Vagina (tissue), 2 donors: ENCODE data around the gene AFAP1. TPM values are rescaled to one million over a fixed set of nuclear protein-coding genes. Genes with fewer than 3 reads are reported as not detected.

Experiments
- DNase-seq, 2 donors: peaks; one replicate each; pipeline ENCODE4 v3.0.0-alpha.2; 2017; ENCODE audit errors: extremely low spot score in 2 of 2
- H3K27ac ChIP-seq: fragments of 200-600 bp; sonication (generic); one replicate; pipeline ENCODE4 v1.5.1; 2019
- H3K27me3 ChIP-seq: fragments of 200-600 bp; sonication (generic); one replicate; pipeline ENCODE4 v1.5.1; 2019
- H3K36me3 ChIP-seq, 2 donors: fragments of 200-600 bp; sonication (generic); one replicate each; pipeline ENCODE4 v1.5.1; 2017 to 2019
- H3K4me1 ChIP-seq: fragments of 200-600 bp; sonication (generic); one replicate; pipeline ENCODE4 v1.5.1; 2019
- H3K4me3 ChIP-seq, 2 donors: fragments of 200-600 bp; sonication (generic); 1 replicate in 1 of 2; 2 replicates in 1 of 2; pipeline ENCODE4 v1.5.1; 2016 to 2019
- H3K9me3 ChIP-seq: fragments of 200-600 bp; sonication (generic); one replicate; pipeline ENCODE4 v1.5.1; 2019
- CTCF ChIP-seq, 3 experiments: fragments of 450-650 bp in 2 of 3; fragments of 200-600 bp in 1 of 3; sonication (generic) in 1 of 3; IDR thresholded peaks; one replicate each; pipeline ENCODE4 v1.5.1; 2017 to 2019; ENCODE audit warnings: antibody characterized with exemption in 3 of 3, mild to moderate bottlenecking in 2 of 3, moderate library complexity in 2 of 3
- POLR2A ChIP-seq, 2 donors: fragments of 450-650 bp; IDR thresholded peaks; one replicate each; pipeline ENCODE4 v1.6.1; 2017; ENCODE audit warnings: antibody characterized with exemption in 2 of 2, mild to moderate bottlenecking in 2 of 2, moderate library complexity in 2 of 2
- POLR2AphosphoS5 ChIP-seq, 2 donors: sonication (generic); formaldehyde crosslinking; IDR thresholded peaks; one replicate each; pipeline ENCODE4 v1.9.0; 2017; ENCODE audit warnings: antibody characterized with exemption in 2 of 2, mild to moderate bottlenecking in 2 of 2, low read depth in 1 of 2; ENCODE audit not compliant: insufficient read depth in 1 of 2
- intact Hi-C: fragments of 100-400 bp; cut with DNase I; formaldehyde crosslinking; loops from one replicate; pipeline ENCODE4 v1.15.1; 2023
- total RNA-seq: library from RNA; depleted of rRNA; stranded (reverse); fragments of >200 nt; gene quantifications from one replicate; pipeline ENCODE4 v1.2.3, GENCODE V29; 2016

AFAP1 gene
- total RNA-seq, 1 donor from 2014 or later: 20.4 TPM

- no peak for TF ChIP-seq POLR2AphosphoS5 (IDR thresholded peaks at IDR 0.05; ENCODE audit: insufficient read depth in 1 of 2, low read depth in 1 of 2)
- TF ChIP-seq CTCF (IDR thresholded peaks at IDR 0.05): no peak
- no peak for TF ChIP-seq POLR2A (IDR thresholded peaks at IDR 0.05)
- H3K4me3 ChIP-seq: no peak overlapping the region
- intact Hi-C loops: no loop called here
- H3K9me3 ChIP-seq: no peaks in the 10 kb centered on the region
- H3K27ac ChIP-seq: no peak overlapping the region
- H3K27me3 ChIP-seq: no peaks in the 10 kb centered on the region
- peaks cover 30% of the 10 kb centered on the region for H3K4me1 ChIP-seq
- H3K36me3 ChIP-seq: no peaks in the 10 kb centered on the region
- DNase-seq: no peak
Measured at GRCh38 chr4:7893539-7893938, 46.1 kb downstream of the AFAP1 start.

GRCh38 chr4:7892212-7893019 is 47.2 kb downstream of the AFAP1 start:
- H3K4me3 ChIP-seq: no peak overlapping the region
- H3K4me1 ChIP-seq: peaks cover 37% of the 10 kb centered on the region
- TF ChIP-seq POLR2A (IDR thresholded peaks at IDR 0.05): no peak
- TF ChIP-seq CTCF (IDR thresholded peaks at IDR 0.05): no peak
- TF ChIP-seq POLR2AphosphoS5 (IDR thresholded peaks at IDR 0.05; ENCODE audit: insufficient read depth in 1 of 2, low read depth in 1 of 2): no peak
- DNase-seq: no peak
- no peaks in the 10 kb centered on the region for H3K27me3 ChIP-seq
- no peaks in the 10 kb centered on the region for H3K36me3 ChIP-seq
- H3K27ac ChIP-seq: peak overlapping the region; percentile 20
- no peaks in the 10 kb centered on the region for H3K9me3 ChIP-seq
- intact Hi-C loops: no loop called here

DNA sequence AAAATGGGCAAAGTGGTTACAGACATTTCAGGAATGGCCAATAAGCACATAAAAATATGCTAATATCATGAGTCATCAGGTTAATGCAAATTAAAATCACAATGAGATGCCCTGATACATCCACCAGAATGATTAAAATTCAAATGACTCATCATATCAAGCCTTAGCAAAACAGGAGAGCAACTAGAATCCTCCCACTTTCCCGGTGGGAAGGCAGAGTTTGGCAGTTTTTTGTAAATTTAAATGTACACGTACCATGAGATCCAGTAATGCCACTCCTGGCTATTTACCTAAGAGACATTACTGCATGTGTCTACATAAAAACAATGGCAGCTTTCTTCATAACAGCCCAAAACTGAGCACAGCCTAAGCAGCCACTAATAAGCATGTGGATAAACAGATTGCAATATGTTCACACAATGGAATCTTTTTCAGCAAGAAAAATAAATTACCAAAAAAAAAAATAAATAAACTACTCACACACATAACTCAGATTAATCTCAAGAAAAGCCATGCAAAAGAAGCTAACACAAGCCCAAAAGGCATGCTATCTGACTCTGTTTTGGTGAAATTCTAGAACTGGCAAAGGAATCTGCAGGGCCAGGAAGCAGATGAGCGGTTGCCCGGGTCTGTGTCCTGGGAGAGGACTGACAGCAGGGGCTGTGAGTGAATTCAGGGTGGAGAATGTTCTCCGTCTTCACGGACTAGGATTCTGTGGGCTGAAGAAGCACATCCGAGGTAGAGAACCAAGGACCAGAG is 48.8 kb downstream of the AFAP1 start:
- intact Hi-C loops: no loop called here
- Histone ChIP-seq H3K27ac (no peak overlapping the region), H3K4me1 (peaks cover 51% of the 10 kb centered on the region)

DNA sequence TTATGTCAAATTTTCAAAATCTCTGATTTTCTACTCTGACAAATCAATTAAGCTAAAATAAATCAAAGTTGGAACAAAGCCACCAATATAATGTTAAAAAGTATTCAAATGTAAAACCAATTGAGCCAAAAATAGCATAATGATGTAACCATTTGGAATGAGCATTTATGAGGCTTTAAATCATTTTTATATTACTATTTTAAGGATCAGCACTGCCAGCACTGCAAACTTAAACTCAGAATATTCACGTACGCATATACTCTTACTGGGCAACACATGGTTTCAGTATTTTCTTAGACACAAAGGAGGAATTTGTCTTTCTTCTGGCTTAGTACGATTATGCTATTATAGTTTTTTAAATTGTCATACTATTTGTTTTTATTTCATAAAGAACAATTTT is 52.2 kb downstream of the AFAP1 start:
- H3K27me3 ChIP-seq: no peaks in the 10 kb centered on the region
- H3K27ac ChIP-seq: peak overlapping the region; percentile 36
- no peaks in the 10 kb centered on the region for H3K36me3 ChIP-seq
- no peak overlapping the region for H3K4me3 ChIP-seq
- DNase-seq: no peak
- TF ChIP-seq POLR2A (IDR thresholded peaks at IDR 0.05): no peak
- TF ChIP-seq POLR2AphosphoS5 (IDR thresholded peaks at IDR 0.05; ENCODE audit: insufficient read depth in 1 of 2, low read depth in 1 of 2): peak in 1 of 2 donors; percentile 53
- peaks cover 49% of the 10 kb centered on the region for H3K4me1 ChIP-seq
- intact Hi-C loops: no loop called here
- no peaks in the 10 kb centered on the region for H3K9me3 ChIP-seq

More for the DNA sequence above, 48.8 kb downstream of the AFAP1 start:
- Histone ChIP-seq H3K4me3 (no peak overlapping the region), H3K36me3 (no peaks in the 10 kb centered on the region), H3K27me3 (no peaks in the 10 kb centered on the region), H3K9me3 (no peaks in the 10 kb centered on the region)
- no peak for TF ChIP-seq CTCF (IDR thresholded peaks at IDR 0.05)
- TF ChIP-seq POLR2A (IDR thresholded peaks at IDR 0.05): no peak
- no peak for TF ChIP-seq POLR2AphosphoS5 (IDR thresholded peaks at IDR 0.05; ENCODE audit: insufficient read depth in 1 of 2, low read depth in 1 of 2)
- no peak for DNase-seq

DNA sequence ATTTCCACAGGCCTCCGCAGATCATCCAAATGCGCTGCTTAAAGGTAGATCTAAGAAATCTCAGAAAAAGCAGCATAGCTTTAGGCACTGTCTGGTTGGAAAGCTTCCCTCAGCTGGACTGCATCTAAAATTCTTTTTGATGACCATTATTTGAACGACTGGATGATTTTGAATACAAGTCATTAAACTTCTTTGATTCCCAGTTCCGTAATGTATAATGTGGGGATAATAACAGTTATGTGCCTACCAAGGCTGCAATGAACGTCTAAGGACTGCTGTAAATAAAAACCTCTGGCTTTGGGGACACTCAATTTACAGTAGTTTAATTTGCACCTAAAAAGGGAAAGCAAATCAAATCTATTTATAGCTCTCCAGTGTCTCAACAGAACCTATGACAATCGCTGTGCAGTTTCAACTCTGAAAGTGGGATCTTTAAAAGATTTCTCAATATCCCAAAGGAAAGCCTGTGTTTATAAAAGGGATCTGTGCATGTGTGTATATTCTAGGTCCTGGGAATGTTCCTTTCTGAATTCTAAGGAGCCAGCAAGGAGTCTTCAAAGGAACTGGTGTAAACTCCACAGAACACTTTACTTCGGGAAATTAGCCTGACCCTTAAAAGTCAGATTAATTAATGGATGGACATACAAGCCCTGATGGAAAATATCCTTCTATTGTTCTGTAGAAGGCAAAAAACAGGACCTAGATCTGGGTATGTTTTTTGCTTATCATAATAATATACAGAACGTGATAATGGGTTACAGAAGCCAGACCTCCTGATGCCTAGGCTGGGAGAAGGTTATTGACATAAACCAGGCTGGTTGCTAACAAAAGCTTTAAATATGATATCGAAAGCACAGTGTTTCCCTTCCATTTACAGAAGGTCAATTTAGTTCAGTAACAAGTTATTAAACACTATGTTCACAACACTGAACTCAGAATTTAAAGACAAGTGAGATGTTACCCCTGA is 53.4 kb downstream of the AFAP1 start:
- H3K27me3 ChIP-seq: no peaks in the 10 kb centered on the region
- no peak for DNase-seq
- intact Hi-C loops: no loop called here
- H3K4me3 ChIP-seq: no peak overlapping the region
- H3K9me3 ChIP-seq: no peaks in the 10 kb centered on the region
- H3K27ac ChIP-seq: peak overlapping the region; percentile 36
- H3K4me1 ChIP-seq: peaks cover 40% of the 10 kb centered on the region
- H3K36me3 ChIP-seq: no peaks in the 10 kb centered on the region
- TF ChIP-seq POLR2A (IDR thresholded peaks at IDR 0.05) (no peak), CTCF (IDR thresholded peaks at IDR 0.05) (no peak), POLR2AphosphoS5 (IDR thresholded peaks at IDR 0.05; ENCODE audit: insufficient read depth in 1 of 2, low read depth in 1 of 2) (no peak)
